Measurements from ENCODE around the gene UCMA. TPM values are rescaled to one million over a fixed set of nuclear protein-coding genes. Genes with fewer than 3 reads are reported as not detected.

The UCMA gene
- total and polyA plus RNA-seq, 9 of the 15 experiments (the other 6 are each of a cell fraction or from before 2014, with no cell fraction given): not detected

- Histone ChIP-seq H3K4me2 (ENCODE audit: insufficient read depth, low read length) (no peak overlapping the region), H4K20me1 (replicated peaks; ENCODE audit: control insufficient read depth, insufficient read depth, low read length) (no peaks in the 10 kb centered on the region), H3K4me1 (replicated peaks in 1 of 2; ENCODE audit: control insufficient read depth in 2 of 2, insufficient read depth in 2 of 2, low read length in 2 of 2) (no peaks in the 10 kb centered on the region), H2AFZ (ENCODE audit: low read depth, low read length) (no peak overlapping the region), H3K4me3 (no peak overlapping the region), H3K36me3 (ENCODE audit: control insufficient read depth, insufficient read depth, low read length) (peaks cover 96% of the 10 kb centered on the region), H3K79me2 (ENCODE audit: control insufficient read depth, insufficient read depth, low read length) (no peaks in the 10 kb centered on the region), H3K9me3 (replicated peaks; ENCODE audit: control insufficient read depth, insufficient read depth, low read depth, low read length) (no peaks in the 10 kb centered on the region), H3K9ac (ENCODE audit: insufficient read depth in 1 of 2, low read depth in 2 of 2, low read length in 2 of 2) (no peak overlapping the region), H3K27ac (ENCODE audit: extremely low read depth, low read depth, low read length) (no peak overlapping the region), H3K9me1 (ENCODE audit: control insufficient read depth, insufficient read depth, low read length) (no peaks in the 10 kb centered on the region), H3K27me3 (ENCODE audit: control insufficient read depth in 2 of 2, insufficient read depth in 2 of 2, low read length in 2 of 2) (no peaks in the 10 kb centered on the region)
- CTCF ChIA-PET (ENCODE audit: low intra/inter-chr PET ratio): no interaction called here
- TF ChIP-seq TEAD2 (tag; IDR thresholded peaks at IDR 0.05): no peak
- FAIRE-seq (no peak), DNase-seq (ENCODE audit: extremely low read depth in 1 of 4, low spot score in 3 of 4) (no peak), ATAC-seq (no peak)
- POLR2A ChIA-PET: interaction anchor here (1.0 kb wide), 1 partner anchor 14 kb away, joined by 3 read pairs; no protein-coding TSS in a partner anchor
- intact Hi-C loops (cut with micrococcal nuclease) (no loop called here), in situ Hi-C loops (cut with MboI) (no loop called here)
- no TSS peak for BruUV-seq (replicated peaks)
- WGBS (ENCODE audit: insufficient coverage, low coverage, missing lambda C conversion rate): 92% methylated on average over 1 of the region's 1 CpG
These were observed 51.8 kb downstream of the UCMA start for GRCh38 chr10:13182424-13182823.

- peak; percentile 37 for FAIRE-seq
- TF ChIP-seq BRCA1 (IDR thresholded peaks at IDR 0.05): no peak
- no peak for TF ChIP-seq BRCA1 (CRISPR knock-in tag; IDR thresholded peaks at IDR 0.05)
- TF ChIP-seq MBD2 (IDR thresholded peaks at IDR 0.05; ENCODE audit: borderline replicate concordance, low read depth): no peak
- no peak for TF ChIP-seq SRF (CRISPR knock-in tag; IDR thresholded peaks at IDR 0.05)
- no peak for TF ChIP-seq ZFP91 (CRISPR knock-in tag; IDR thresholded peaks at IDR 0.05)
- TF ChIP-seq RFX7 (CRISPR knock-in tag; IDR thresholded peaks at IDR 0.05): no peak
- TF ChIP-seq HCFC1 (IDR thresholded peaks at IDR 0.05; ENCODE audit: low read depth, low read length): no peak
- no peak for TF ChIP-seq ZNF24 (IDR thresholded peaks at IDR 0.05)
- no peak for TF ChIP-seq RBM25 (IDR thresholded peaks at IDR 0.05; ENCODE audit: low read depth, low read length, severe bottlenecking)
- TF ChIP-seq DLX4 (CRISPR knock-in tag; IDR thresholded peaks at IDR 0.05): no peak
- TF ChIP-seq GABPA (tag; conservative IDR thresholded peaks at IDR 0.05; ENCODE audit: low read depth): no peak
- TF ChIP-seq SMAD3 (CRISPR knock-in tag; conservative IDR thresholded peaks at IDR 0.05): no peak
- TF ChIP-seq LEF1 (IDR thresholded peaks at IDR 0.05): no peak
- TF ChIP-seq IRF2 (CRISPR knock-in tag; IDR thresholded peaks at IDR 0.05): no peak
- TF ChIP-seq BACH1 (tag; IDR thresholded peaks at IDR 0.05): no peak
These were observed 53.4 kb downstream of the UCMA start for GRCh38 chr10:13180788-13181187.

More at GRCh38 chr10:13180788-13181187, 53.4 kb downstream of the UCMA start:
- CTCF ChIA-PET (ENCODE audit: low intra/inter-chr PET ratio): no interaction called here
- no peaks in the 10 kb centered on the region for H3K4me1 ChIP-seq (replicated peaks in 1 of 2; ENCODE audit: control insufficient read depth in 2 of 2, insufficient read depth in 2 of 2, low read length in 2 of 2)
- intact Hi-C loops (cut with micrococcal nuclease): no loop called here
- H3K9me3 ChIP-seq (replicated peaks; ENCODE audit: control insufficient read depth, insufficient read depth, low read depth, low read length): no peaks in the 10 kb centered on the region
- no peaks in the 10 kb centered on the region for H4K20me1 ChIP-seq (replicated peaks; ENCODE audit: control insufficient read depth, insufficient read depth, low read length)
- peaks cover 96% of the 10 kb centered on the region for H3K36me3 ChIP-seq (ENCODE audit: control insufficient read depth, insufficient read depth, low read length)
- in situ Hi-C loops (cut with MboI): no loop called here
- no peak for DNase-seq (ENCODE audit: extremely low read depth in 1 of 4, low spot score in 3 of 4)
- H3K27ac ChIP-seq (ENCODE audit: extremely low read depth, low read depth, low read length): no peak overlapping the region
- no TSS peak for BruUV-seq (replicated peaks)
- H3K79me2 ChIP-seq (ENCODE audit: control insufficient read depth, insufficient read depth, low read length): no peaks in the 10 kb centered on the region
- WGBS (ENCODE audit: insufficient coverage, low coverage, missing lambda C conversion rate): 100% methylated on average over 3 of the region's 4 CpGs
- H3K9me1 ChIP-seq (ENCODE audit: control insufficient read depth, insufficient read depth, low read length): no peaks in the 10 kb centered on the region
- H3K4me3 ChIP-seq: no peak overlapping the region
- no peak overlapping the region for H2AFZ ChIP-seq (ENCODE audit: low read depth, low read length)
- H3K4me2 ChIP-seq (ENCODE audit: insufficient read depth, low read length): no peak overlapping the region
- no peaks in the 10 kb centered on the region for H3K27me3 ChIP-seq (ENCODE audit: control insufficient read depth in 2 of 2, insufficient read depth in 2 of 2, low read length in 2 of 2)
- POLR2A ChIA-PET: no interaction called here
- H3K9ac ChIP-seq (ENCODE audit: insufficient read depth in 1 of 2, low read depth in 2 of 2, low read length in 2 of 2): no peak overlapping the region
- ATAC-seq: no peak

Measured in K562 (cell line).